A673 (cell line): ENCODE results near the gene RFFL. TPM values are rescaled to one million over a fixed set of nuclear protein-coding genes. Genes with fewer than 3 reads are reported as not detected.

Source experiments
- BruUV-seq: library from RNA; stranded (reverse); fragments of 400-500 nt; replicated peaks from 2 replicates; lab custom pipeline; 2021; lab: Mats Ljungman, UMichigan
- CTCF ChIA-PET: fragments of 300-600 bp; sonication (Branson Sonifier 250); formaldehyde crosslinking; loops from one replicate; lab custom pipeline; 2022; ENCODE audit warnings: antibody characterized with exemption; lab: Charles Lee
- POLR2A ChIA-PET: fragments of 300-600 bp; sonication (Branson Sonifier 250); formaldehyde crosslinking; loops from one replicate; lab custom pipeline; 2022; ENCODE audit warnings: antibody characterized with exemption; ENCODE audit not compliant: low non-redundant PET; lab: Charles Lee
- DNase-seq: peaks from one replicate; pipeline ENCODE4 v3.0.0-alpha.2; 2015; ENCODE audit warnings: low spot score
- H3K27ac ChIP-seq: fragments of 200-600 bp; sonication (generic); 2 replicates; pipeline ENCODE4 v1.5.1; 2016; ENCODE audit warnings: mixed run types, low read depth, mild to moderate bottlenecking, mixed read lengths, antibody characterized with exemption, low read length; ENCODE audit not compliant: poor library complexity, severe bottlenecking
- H3K27me3 ChIP-seq: fragments of 200-600 bp; sonication (generic); replicated peaks from 2 replicates; pipeline ENCODE4 v1.6.1; 2017; ENCODE audit warnings: mixed run types, low read depth, mild to moderate bottlenecking, mixed read lengths, antibody characterized with exemption, low read length; ENCODE audit not compliant: insufficient read depth, poor library complexity
- H3K36me3 ChIP-seq: fragments of 200-600 bp; sonication (generic); 2 replicates; pipeline ENCODE4 v1.6.1; 2016; ENCODE audit warnings: mixed run types, mild to moderate bottlenecking, mixed read lengths, antibody characterized with exemption, low read length; ENCODE audit not compliant: insufficient read depth, poor library complexity, severe bottlenecking
- H3K4me1 ChIP-seq: fragments of 200-600 bp; sonication (generic); 2 replicates; pipeline ENCODE4 v1.6.1; 2017; ENCODE audit warnings: mixed run types, mild to moderate bottlenecking, mixed read lengths, antibody characterized with exemption, low read length; ENCODE audit not compliant: insufficient read depth, poor library complexity, severe bottlenecking
- H3K4me3 ChIP-seq: fragments of 200-600 bp; sonication (generic); 2 replicates; pipeline ENCODE4 v1.5.1; 2016; ENCODE audit warnings: low read depth, mixed run types, mild to moderate bottlenecking, mixed read lengths, low read length; ENCODE audit not compliant: poor library complexity, severe bottlenecking
- H3K9me3 ChIP-seq: fragments of 200-600 bp; sonication (generic); 2 replicates; pipeline ENCODE4 v1.6.1; 2016; ENCODE audit warnings: mixed run types, low read depth, mild to moderate bottlenecking, mixed read lengths, antibody characterized with exemption, low read length; ENCODE audit not compliant: poor library complexity, severe bottlenecking
- CTCF ChIP-seq: fragments of 300-800, 200-600 bp; sonication (generic); conservative IDR thresholded peaks from 2 replicates; pipeline ENCODE4 v1.5.1; 2017; ENCODE audit warnings: low read depth, mild to moderate bottlenecking, antibody characterized with exemption, low read length, moderate library complexity, mixed read lengths
- EZH2 ChIP-seq: fragments of 200-600 bp; sonication (generic); IDR thresholded peaks from 2 replicates; pipeline ENCODE4 v1.6.1; 2017; ENCODE audit warnings: borderline replicate concordance, low read depth, mild to moderate bottlenecking, mixed read lengths, antibody characterized with exemption, low read length; ENCODE audit not compliant: poor library complexity, severe bottlenecking
- intact Hi-C: fragments of 100-400 bp; cut with micrococcal nuclease; formaldehyde crosslinking; loops from one replicate; pipeline ENCODE4 v1.10.0; 2022; ENCODE audit not compliant: unreplicated experiment
- total RNA-seq: library from RNA; stranded (reverse); gene quantifications from 2 replicates; pipeline ENCODE4 v1.2.3, GENCODE V29; 2021

RFFL gene
- total RNA-seq, 1 experiment from 2014 or later: 10.5 TPM

- Histone ChIP-seq H3K36me3 (peaks cover 7% of the 10 kb centered on the region), H3K9me3 (no peaks in the 10 kb centered on the region), H3K4me1 (no peaks in the 10 kb centered on the region), H3K27me3 (no peaks in the 10 kb centered on the region), H3K27ac (no peak overlapping the region), H3K4me3 (no peak overlapping the region)
- no TSS peak for BruUV-seq
- ChIA-PET POLR2A (interaction anchor here (0.6 kb wide), 1 partner anchor 38 kb away, joined by 6 read pairs; no protein-coding TSS in a partner anchor), CTCF (no interaction called here)
- DNase-seq: no peak
- TF ChIP-seq CTCF (no peak), EZH2 (no peak)
- intact Hi-C loops: no loop called here
These were observed 72.6 kb downstream of the RFFL start for GRCh38 chr17:34990921-34991365.

DNA sequence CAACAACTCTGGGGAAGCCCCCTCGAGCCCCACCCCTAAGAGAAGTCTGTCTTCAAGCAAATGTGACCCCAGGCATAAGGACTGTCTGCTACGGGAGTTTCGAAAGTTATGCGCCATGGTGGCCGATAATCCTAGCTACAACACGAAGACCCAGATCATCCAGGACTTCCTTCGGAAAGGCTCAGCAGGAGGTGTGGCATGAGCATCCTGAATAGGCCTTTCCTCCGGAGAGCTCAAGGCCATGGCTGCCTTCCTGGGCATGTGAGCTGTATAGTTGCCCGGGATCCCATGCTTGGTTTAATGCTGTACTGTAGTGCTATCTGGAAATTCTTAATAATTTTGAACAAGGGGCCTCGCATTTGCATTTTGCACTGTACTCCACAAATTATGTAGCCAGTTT lies 74.0 kb downstream of the RFFL start:
- POLR2A ChIA-PET: no interaction called here
- H3K4me1 ChIP-seq: no peaks in the 10 kb centered on the region
- H3K36me3 ChIP-seq: peaks cover 7% of the 10 kb centered on the region
- TF ChIP-seq EZH2: no peak
- TF ChIP-seq CTCF: no peak
- H3K27ac ChIP-seq: no peak overlapping the region
- H3K27me3 ChIP-seq: no peaks in the 10 kb centered on the region
- intact Hi-C loops: no loop called here
- no peak overlapping the region for H3K4me3 ChIP-seq
- H3K9me3 ChIP-seq: no peaks in the 10 kb centered on the region
- CTCF ChIA-PET: no interaction called here
- BruUV-seq: no TSS peak
- DNase-seq: no peak

DNA sequence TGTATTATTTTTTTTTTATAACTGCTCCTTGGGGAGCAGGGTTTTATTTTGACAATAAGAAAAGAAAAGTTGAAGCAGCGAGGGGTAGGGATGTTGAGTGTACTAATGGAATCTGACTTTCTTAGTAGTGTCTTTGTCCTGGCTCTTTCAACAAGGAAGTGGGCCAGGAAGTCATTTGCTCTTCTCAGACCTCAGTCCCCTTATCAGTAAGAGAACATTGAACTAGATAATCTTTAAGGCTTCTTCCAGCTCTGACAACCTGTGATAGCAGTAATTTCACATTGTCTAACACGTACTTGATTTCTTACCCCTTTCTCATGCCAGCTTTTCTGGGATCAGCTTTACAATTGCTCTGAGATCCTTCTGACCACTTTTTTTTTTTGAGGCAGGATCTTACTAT lies 74.9 kb downstream of the RFFL start:
- TF ChIP-seq CTCF (no peak), EZH2 (no peak)
- CTCF ChIA-PET: interaction anchor here (0.6 kb wide), 1 partner anchor 561 kb away, joined by 3 read pairs; no protein-coding TSS in a partner anchor
- intact Hi-C loops: no loop called here
- BruUV-seq: no TSS peak
- Histone ChIP-seq H3K9me3 (no peaks in the 10 kb centered on the region), H3K36me3 (peaks cover 7% of the 10 kb centered on the region), H3K27ac (no peak overlapping the region), H3K4me3 (no peak overlapping the region), H3K4me1 (no peaks in the 10 kb centered on the region), H3K27me3 (no peaks in the 10 kb centered on the region)
- DNase-seq: no peak
- POLR2A ChIA-PET: no interaction called here
